Measurements from ENCODE around the gene ZC2HC1C.

GRCh38 chr14:75098212-75098611 lies 28.8 kb downstream of the ZC2HC1C start:
- TF ChIP-seq CTCF (IDR thresholded peaks at IDR 0.05) (no peak), POLR2A (IDR thresholded peaks at IDR 0.05) (no peak)
